PFSK-1 (cell line): Measurements from ENCODE around the gene RAPGEF3.

Source experiments
- TAF1 ChIP-seq: IDR thresholded peaks from 2 replicates; pipeline ENCODE4 v1.6.1; 2012; ENCODE audit warnings: low read length, control low read depth, borderline replicate concordance; ENCODE audit not compliant: insufficient read depth
- TF ChIP-seq, protein P1 (sequence below), 2 experiments: IDR thresholded peaks; 2 replicates each; pipeline versions ENCODE4 v1.6.1 to v1.8.0; 2011 to 2012; ENCODE audit warnings: low read depth in 2 of 2, low read length in 2 of 2, control low read depth in 1 of 2, inconsistent platforms in 1 of 2, mild to moderate bottlenecking in 1 of 2, moderate library complexity in 1 of 2; ENCODE audit not compliant: insufficient read depth in 1 of 2

DNA sequence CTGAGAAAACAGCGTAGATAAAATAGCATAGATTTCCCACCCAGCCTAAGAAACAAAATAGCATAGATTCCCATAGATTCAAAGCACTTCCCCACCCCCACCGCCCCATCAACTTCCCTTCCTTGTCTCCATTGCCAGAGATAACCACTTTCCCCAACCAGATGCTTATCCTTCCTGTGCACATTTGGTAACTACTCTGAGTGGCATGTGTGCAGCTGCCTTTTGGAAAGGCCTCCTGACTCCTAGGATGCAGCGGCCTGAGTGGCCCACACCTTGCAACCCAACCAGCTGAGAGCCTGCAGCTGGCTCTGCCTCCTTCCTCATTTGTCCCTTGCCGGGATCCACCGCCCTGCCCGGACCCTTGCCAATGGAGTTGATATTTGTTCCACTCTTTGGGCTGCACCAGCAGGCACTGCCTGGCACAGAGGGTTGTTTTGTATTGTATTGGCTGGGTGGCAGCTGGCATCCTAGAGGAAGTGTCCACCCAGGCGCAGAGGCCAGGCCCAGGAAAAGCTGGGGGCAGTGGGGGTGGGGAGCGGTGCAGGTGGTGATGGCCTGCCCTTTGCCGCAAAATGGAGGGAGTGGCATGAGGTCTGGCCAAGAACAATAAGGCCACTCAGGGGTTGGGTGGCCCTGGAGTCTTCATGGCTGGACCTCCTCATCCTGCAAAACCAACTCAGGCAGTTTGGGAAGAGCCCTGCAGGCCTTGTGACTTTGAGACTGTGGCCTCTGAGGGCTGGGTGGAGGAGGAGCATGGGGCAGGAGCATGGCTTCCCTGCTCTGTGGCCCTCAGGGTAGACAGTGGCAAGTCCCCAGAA lies 19.3 kb upstream of the RAPGEF3 start:
- no peak for TF ChIP-seq TAF1
- TF ChIP-seq, protein P1, sequence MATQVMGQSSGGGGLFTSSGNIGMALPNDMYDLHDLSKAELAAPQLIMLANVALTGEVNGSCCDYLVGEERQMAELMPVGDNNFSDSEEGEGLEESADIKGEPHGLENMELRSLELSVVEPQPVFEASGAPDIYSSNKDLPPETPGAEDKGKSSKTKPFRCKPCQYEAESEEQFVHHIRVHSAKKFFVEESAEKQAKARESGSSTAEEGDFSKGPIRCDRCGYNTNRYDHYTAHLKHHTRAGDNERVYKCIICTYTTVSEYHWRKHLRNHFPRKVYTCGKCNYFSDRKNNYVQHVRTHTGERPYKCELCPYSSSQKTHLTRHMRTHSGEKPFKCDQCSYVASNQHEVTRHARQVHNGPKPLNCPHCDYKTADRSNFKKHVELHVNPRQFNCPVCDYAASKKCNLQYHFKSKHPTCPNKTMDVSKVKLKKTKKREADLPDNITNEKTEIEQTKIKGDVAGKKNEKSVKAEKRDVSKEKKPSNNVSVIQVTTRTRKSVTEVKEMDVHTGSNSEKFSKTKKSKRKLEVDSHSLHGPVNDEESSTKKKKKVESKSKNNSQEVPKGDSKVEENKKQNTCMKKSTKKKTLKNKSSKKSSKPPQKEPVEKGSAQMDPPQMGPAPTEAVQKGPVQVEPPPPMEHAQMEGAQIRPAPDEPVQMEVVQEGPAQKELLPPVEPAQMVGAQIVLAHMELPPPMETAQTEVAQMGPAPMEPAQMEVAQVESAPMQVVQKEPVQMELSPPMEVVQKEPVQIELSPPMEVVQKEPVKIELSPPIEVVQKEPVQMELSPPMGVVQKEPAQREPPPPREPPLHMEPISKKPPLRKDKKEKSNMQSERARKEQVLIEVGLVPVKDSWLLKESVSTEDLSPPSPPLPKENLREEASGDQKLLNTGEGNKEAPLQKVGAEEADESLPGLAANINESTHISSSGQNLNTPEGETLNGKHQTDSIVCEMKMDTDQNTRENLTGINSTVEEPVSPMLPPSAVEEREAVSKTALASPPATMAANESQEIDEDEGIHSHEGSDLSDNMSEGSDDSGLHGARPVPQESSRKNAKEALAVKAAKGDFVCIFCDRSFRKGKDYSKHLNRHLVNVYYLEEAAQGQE (IDR thresholded peaks at IDR 0.05; ENCODE audit: insufficient read depth in 1 of 2, low read depth in 2 of 2, low read length in 2 of 2) = no peak
